Upper lobe of left lung (tissue), 6 donors: ENCODE measurements around the gene HARBI1. TPM values are rescaled to one million over a fixed set of nuclear protein-coding genes. Genes with fewer than 3 reads are reported as not detected.

Source experiments
- ATAC-seq, 2 donors: fragments of 200-7000 bp; cut with Tn5 transposase; one replicate each; pipeline ENCODE4 v1.9.1; 2022; ENCODE audit warnings: mild to moderate bottlenecking in 2 of 2, moderate library complexity in 2 of 2; ENCODE audit not compliant: low FRiP score in 2 of 2
- DNase-seq, 2 donors: peaks; one replicate each; pipeline ENCODE4 v3.0.0-alpha.2; 2019 to 2020
- H3K27ac ChIP-seq, 4 donors: fragments of 200-600 bp; sonication (generic); one replicate each; pipeline ENCODE4 v1.5.1; 2016 to 2019
- H3K27me3 ChIP-seq, 4 donors: fragments of 200-600 bp; sonication (generic); one replicate each; pipeline ENCODE4 v1.5.1; 2017 to 2019
- H3K36me3 ChIP-seq, 4 donors: fragments of 200-600 bp; sonication (generic); one replicate each; pipeline ENCODE4 v1.5.1; 2016 to 2019
- H3K4me1 ChIP-seq, 4 donors: fragments of 200-600 bp; sonication (generic); one replicate each; pipeline ENCODE4 v1.5.1; 2018 to 2019
- H3K4me3 ChIP-seq, 4 donors: fragments of 200-600 bp; sonication (generic); one replicate each; pipeline ENCODE4 v1.5.1; 2017 to 2019; ENCODE audit warnings: mild to moderate bottlenecking in 2 of 4, moderate library complexity in 1 of 4
- H3K9me3 ChIP-seq, 4 donors: fragments of 200-600 bp; sonication (generic); one replicate each; pipeline ENCODE4 v1.5.1; 2018 to 2019
- EP300 ChIP-seq, 4 donors: sonication (generic); formaldehyde crosslinking; IDR thresholded peaks; one replicate each; pipeline ENCODE4 v1.5.1; 2017; ENCODE audit warnings: antibody characterized with exemption in 4 of 4, control low read depth in 2 of 4
- POLR2A ChIP-seq, 4 donors: fragments of 450-650 bp; IDR thresholded peaks; one replicate each; pipeline ENCODE4 v1.5.1; 2016 to 2017; ENCODE audit warnings: antibody characterized with exemption in 4 of 4, mild to moderate bottlenecking in 2 of 4
- POLR2AphosphoS5 ChIP-seq, 2 donors: sonication (generic); formaldehyde crosslinking; IDR thresholded peaks; one replicate each; pipeline ENCODE4 v1.5.1; 2017; ENCODE audit warnings: antibody characterized with exemption in 2 of 2
- WGBS, 2 donors: methylation state at CpG; one replicate each; pipeline ENCODE4 v1.1.5; 2017 to 2018; 5-methylcytosine and 5-hydroxymethylcytosine counted together
- total RNA-seq, 6 donors: library from RNA; depleted of rRNA in 4 of 6; stranded (reverse); fragments of >200 nt in 4 of 6; gene quantifications; one replicate each; pipeline versions ENCODE4 v1.1.0 to v1.2.1, GENCODE V29; 2016 to 2021
- TF ChIP-seq, protein P1 (sequence below), 6 experiments: fragments of 450-650 bp in 4 of 6; fragments of 200-600 bp in 2 of 6; sonication (generic) in 2 of 6; IDR thresholded peaks; one replicate each; pipeline ENCODE4 v1.5.1; 2016 to 2019; ENCODE audit warnings: antibody characterized with exemption in 6 of 6
- donor health status: DM: no; HTN: no; CAD: no; lungs with moderate emphysema.
- donor health status: DM: no; HTN: yes; CAD: no; lungs with severe emphysema.

HARBI1 gene
- total RNA-seq, 6 donors from 2014 or later: 1.8 to 5.5 (median 3.3) TPM

DNA sequence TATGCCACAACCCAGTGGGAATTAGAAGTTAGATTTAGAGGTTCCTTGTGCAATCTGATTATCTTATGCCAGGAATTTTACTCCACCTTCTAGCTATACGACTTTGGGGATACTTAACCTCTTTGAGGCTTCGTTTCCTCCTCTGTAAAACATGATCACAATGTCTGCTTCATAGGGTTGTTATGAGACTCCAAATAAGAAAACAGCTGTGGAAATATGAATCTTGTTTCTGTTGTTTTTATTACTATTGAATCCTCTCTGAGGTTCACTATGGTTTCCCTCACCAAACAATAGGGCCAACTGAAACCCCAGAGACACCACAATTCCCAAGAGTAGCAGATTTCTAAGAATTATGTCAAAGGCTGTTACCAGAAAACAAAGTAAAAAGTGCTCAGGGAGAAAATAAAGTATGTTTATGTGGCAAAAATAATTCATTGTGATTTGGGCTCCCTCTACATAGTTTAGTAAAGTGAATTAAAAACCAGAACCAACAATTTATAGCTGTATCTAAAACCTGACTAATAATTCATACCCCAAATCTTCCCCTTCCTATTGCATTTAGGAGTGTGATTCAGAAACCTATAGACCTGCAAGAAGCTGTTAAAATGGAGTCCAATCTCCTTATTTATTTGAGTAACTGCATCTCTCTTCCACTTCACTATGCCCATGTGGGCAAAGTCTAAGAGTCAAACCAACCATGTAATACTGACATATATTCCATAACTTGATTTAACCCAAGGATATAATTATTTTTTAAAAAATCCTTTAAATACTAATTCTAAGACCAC, 61.6 kb downstream of the HARBI1 start:
- H3K27me3 ChIP-seq: no peaks in the 10 kb centered on the region
- ATAC-seq (no peak), DNase-seq (no peak)
- H3K4me3 ChIP-seq: no peak overlapping the region
- no peak for TF ChIP-seq POLR2A (IDR thresholded peaks at IDR 0.05)
- TF ChIP-seq, protein P1, sequence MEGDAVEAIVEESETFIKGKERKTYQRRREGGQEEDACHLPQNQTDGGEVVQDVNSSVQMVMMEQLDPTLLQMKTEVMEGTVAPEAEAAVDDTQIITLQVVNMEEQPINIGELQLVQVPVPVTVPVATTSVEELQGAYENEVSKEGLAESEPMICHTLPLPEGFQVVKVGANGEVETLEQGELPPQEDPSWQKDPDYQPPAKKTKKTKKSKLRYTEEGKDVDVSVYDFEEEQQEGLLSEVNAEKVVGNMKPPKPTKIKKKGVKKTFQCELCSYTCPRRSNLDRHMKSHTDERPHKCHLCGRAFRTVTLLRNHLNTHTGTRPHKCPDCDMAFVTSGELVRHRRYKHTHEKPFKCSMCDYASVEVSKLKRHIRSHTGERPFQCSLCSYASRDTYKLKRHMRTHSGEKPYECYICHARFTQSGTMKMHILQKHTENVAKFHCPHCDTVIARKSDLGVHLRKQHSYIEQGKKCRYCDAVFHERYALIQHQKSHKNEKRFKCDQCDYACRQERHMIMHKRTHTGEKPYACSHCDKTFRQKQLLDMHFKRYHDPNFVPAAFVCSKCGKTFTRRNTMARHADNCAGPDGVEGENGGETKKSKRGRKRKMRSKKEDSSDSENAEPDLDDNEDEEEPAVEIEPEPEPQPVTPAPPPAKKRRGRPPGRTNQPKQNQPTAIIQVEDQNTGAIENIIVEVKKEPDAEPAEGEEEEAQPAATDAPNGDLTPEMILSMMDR (IDR thresholded peaks at IDR 0.05): no peak
- no peak for TF ChIP-seq EP300 (IDR thresholded peaks at IDR 0.05)
- no peak for TF ChIP-seq POLR2AphosphoS5 (IDR thresholded peaks at IDR 0.05)
- peaks cover 34 to 53% (median 45%) of the 10 kb centered on the region in 4 donors for H3K4me1 ChIP-seq
- peak overlapping the region; percentile 63 to 83 (median 74) for H3K27ac ChIP-seq
- no peaks in the 10 kb centered on the region for H3K36me3 ChIP-seq
- 41 to 65% methylated on average over 2 of the region's 2 CpGs for WGBS, 2 donors
- no peaks in the 10 kb centered on the region for H3K9me3 ChIP-seq

DNA sequence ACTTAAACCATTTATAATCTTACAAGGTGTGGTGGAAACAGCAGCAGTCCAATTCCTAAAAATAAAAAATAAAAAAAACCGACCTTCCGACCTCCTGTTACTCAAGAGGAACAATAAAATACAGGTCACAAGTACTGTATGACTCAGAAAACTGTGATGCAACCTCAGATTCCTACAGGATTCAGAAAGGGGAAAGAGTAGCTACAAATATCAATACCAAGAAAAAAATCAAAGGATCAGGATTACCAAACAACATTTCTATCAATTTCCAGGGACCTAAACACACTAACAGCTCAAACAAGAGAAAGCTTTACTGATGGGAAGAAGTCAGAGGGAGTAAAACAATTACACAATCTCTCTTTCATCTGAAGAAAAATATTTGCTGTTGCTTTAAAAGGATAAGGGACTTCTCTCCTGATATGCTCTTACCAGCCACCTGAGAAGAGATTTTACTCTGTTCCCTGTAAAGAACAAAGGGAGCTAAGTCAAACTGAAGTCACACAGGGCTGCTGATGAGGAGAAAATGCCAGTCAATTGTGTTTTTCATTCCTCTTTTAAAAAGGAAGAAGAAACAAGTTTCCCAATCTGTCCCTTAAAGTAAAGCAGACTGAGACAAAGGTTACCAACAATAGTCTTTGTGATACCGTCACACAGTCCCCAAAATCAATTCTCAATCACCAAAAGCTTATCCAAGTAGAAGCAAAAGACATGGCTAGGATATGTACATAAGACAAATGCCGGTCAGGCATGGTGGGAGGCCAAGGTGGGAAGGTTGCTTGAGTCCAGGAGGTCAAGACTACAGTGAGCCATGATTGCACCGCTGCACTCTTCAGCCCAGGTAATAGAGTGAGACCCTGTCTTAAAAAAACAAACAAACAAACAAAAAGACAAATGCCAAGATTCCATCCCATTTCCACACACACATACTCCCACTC, 62.5 kb downstream of the HARBI1 start:
- H3K36me3 ChIP-seq: no peaks in the 10 kb centered on the region
- TF ChIP-seq EP300 (IDR thresholded peaks at IDR 0.05) (peak in 1 of 4 donors; percentile 79), POLR2A (IDR thresholded peaks at IDR 0.05) (no peak)
- H3K4me3 ChIP-seq: peak overlapping the region in 1 of 4 donors; percentile 9
- no peak for DNase-seq
- H3K27me3 ChIP-seq: no peaks in the 10 kb centered on the region
- ATAC-seq: peak; percentile 78 to 91
- H3K4me1 ChIP-seq: peaks cover 27 to 45% (median 37%) of the 10 kb centered on the region in 4 donors
- WGBS, 2 donors: 40 to 48% methylated on average over 5 of the region's 5 CpGs
- H3K27ac ChIP-seq: peak overlapping the region; percentile 63 to 83 (median 74)
- no peaks in the 10 kb centered on the region for H3K9me3 ChIP-seq

DNA sequence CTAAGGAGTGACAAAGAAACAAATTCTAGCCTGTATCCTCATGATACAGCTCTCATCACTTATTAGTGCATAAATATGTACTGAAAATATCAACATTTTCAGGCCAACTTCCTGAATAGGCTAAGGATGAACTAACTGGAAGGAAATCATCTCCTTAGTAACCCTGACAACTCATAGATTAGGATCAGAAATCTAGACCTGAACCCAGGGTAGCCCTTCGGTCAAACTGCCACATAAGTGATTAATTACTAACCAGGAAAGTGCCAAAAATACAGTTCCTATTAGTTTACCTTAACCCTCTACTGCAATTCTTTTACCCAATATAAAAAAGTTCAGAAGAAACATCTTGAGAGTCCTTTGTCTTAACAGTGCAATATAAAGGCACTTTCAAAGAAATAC, 63.2 kb downstream of the HARBI1 start:
- TF ChIP-seq, protein P1 (IDR thresholded peaks at IDR 0.05): no peak
- no peaks in the 10 kb centered on the region for H3K36me3 ChIP-seq
- ATAC-seq: peak; percentile 10 to 16
- H3K4me3 ChIP-seq: no peak overlapping the region
- H3K9me3 ChIP-seq: no peaks in the 10 kb centered on the region
- no peak for DNase-seq
- no peaks in the 10 kb centered on the region for H3K27me3 ChIP-seq
- peaks cover 26 to 38% (median 35%) of the 10 kb centered on the region in 4 donors for H3K4me1 ChIP-seq
- H3K27ac ChIP-seq: peak overlapping the region; percentile 50 to 83 (median 56)
- 6 to 10% methylated on average over 1 of the region's 1 CpG for WGBS, 2 donors

Other genes starting within 250 kb of the HARBI1 start
- 10 to 100 TPM in 5 of 6 donors, not detected in 1; 14.3 to 44.8 (median 34.1) TPM for gene MDK, start 235.6 kb downstream of the HARBI1 start, total RNA-seq
- 1 to 10 TPM in 1 of 6 donors, under 1 TPM in 3, not detected in 2; 0.34 to 1.4 (median 0.53) TPM for gene CHRM4, start 225.5 kb downstream of the HARBI1 start, total RNA-seq
- gene AMBRA1, start 23.2 kb downstream of the HARBI1 start, total RNA-seq: 10 to 100 TPM; 22.9 to 55.7 (median 33.2) TPM
- gene ATG13, start 326 bp upstream of the HARBI1 start, total RNA-seq: 100 to 1,000 TPM in 1 of 6 donors, 10 to 100 TPM in 5; 54.9 to 122 (median 64.9) TPM
- gene ARHGAP1, start 83.4 kb upstream of the HARBI1 start, total RNA-seq: 10 to 100 TPM; 33.8 to 81.8 (median 50.7) TPM
- 10 to 100 TPM in 3 of 6 donors, 1 to 10 TPM in 3; 5.3 to 17.2 (median 10.5) TPM for gene ZNF408, start 83.8 kb upstream of the HARBI1 start, total RNA-seq
- gene F2, start 102.0 kb upstream of the HARBI1 start, total RNA-seq: under 1 TPM in 2 of 6 donors, not detected in 4; 0.37 to 0.40 TPM
- gene CKAP5, start 229.1 kb upstream of the HARBI1 start, total RNA-seq: 10 to 100 TPM; 24.4 to 48.3 (median 38.1) TPM